Mammary epithelial cell (primary cell): ENCODE measurements around the gene SEMA4A.

ENCODE experiments used
- CTCF ChIP-seq, 2 donors: IDR thresholded peaks in 1 of 2; conservative IDR thresholded peaks in 1 of 2; 2 replicates each; pipeline ENCODE4 v1.5.1; 2011 to 2012; ENCODE audit warnings: inconsistent platforms in 2 of 2, low read length in 2 of 2, mild to moderate bottlenecking in 2 of 2, control low read depth in 1 of 2, low read depth in 1 of 2; ENCODE audit not compliant: insufficient read depth in 1 of 2; ENCODE audit errors: extremely low read depth in 1 of 2
- EZH2 ChIP-seq: IDR thresholded peaks from 2 replicates; pipeline ENCODE4 v1.6.1; 2012; ENCODE audit warnings: low read length, inconsistent platforms, borderline replicate concordance

GRCh38 chr1:156140879-156141707 lies 12.3 kb upstream of the SEMA4A start:
- TF ChIP-seq CTCF (conservative IDR thresholded peaks at IDR 0.05 in 1 of 2, IDR thresholded peaks at IDR 0.05 in 1 of 2; ENCODE audit: extremely low read depth in 1 of 2, insufficient read depth in 1 of 2, low read depth in 1 of 2, low read length in 2 of 2) (peak; percentile 43 to 62), EZH2 (no peak)
